Astrocyte of the spinal cord (primary cell): ENCODE data around the gene PHETA1.

Source experiments
- DNase-seq: peaks from one replicate; pipeline ENCODE4 v3.0.0; 2011; ENCODE audit warnings: low read depth, low spot score
- H3K4me3 ChIP-seq: 2 replicates; pipeline ENCODE4 v1.5.1; 2011; ENCODE audit warnings: low read depth, mild to moderate bottlenecking, low read length, moderate library complexity
- CTCF ChIP-seq: IDR thresholded peaks from 2 replicates; pipeline ENCODE4 v1.5.1; 2012; ENCODE audit warnings: low read depth, mild to moderate bottlenecking, low read length, inconsistent platforms
- in situ Hi-C: cut with HindIII; loops from 2 replicates; pipeline ENCODE4 v1.10.0; 2017; ENCODE audit warnings: low sequenced_read_pairs

PHETA1 gene

DNA sequence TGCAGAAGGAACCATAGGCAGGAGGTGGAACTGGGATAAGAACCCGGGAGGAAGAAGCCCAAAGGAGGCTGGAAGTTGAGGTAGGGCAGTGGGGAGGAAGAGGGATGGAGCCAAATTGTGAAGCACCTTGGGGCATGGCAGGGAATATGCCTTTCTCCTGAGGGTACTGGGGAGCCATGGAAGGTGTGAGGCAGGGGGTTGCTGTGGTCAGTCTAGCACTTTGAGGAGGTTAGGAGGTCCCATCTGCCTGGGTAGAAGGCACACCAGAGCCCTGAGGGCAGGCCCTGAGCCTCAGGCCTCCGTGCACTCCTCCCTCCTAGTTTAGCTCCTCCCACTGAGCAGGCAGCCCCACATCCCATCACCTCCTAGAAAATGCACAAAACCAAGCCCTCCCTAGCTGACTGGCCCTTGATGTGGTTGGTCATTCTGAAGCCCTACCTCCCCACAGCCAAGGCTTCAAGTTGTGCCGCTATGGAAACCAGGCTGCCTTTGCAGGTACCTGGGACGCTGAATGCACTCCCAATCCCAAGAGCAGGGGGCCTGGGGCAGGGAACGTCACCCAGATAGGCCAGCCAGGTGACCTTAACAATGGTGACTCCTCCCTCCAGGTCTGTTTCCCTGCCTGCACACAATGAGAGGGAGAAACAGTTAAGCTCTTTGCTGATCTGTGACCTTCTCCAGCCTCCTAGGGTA lies 15.1 kb downstream of the PHETA1 start:
- in situ Hi-C loops: no loop called here

GRCh38 chr12:111353026-111353425 lies 15.9 kb downstream of the PHETA1 start:
- in situ Hi-C loops: no loop called here
- DNase-seq: no peak
- no peak for TF ChIP-seq CTCF
- H3K4me3 ChIP-seq: no peak overlapping the region

More for the DNA sequence above, 15.1 kb downstream of the PHETA1 start:
- H3K4me3 ChIP-seq: no peak overlapping the region
- DNase-seq: no peak
- TF ChIP-seq CTCF: no peak

DNA sequence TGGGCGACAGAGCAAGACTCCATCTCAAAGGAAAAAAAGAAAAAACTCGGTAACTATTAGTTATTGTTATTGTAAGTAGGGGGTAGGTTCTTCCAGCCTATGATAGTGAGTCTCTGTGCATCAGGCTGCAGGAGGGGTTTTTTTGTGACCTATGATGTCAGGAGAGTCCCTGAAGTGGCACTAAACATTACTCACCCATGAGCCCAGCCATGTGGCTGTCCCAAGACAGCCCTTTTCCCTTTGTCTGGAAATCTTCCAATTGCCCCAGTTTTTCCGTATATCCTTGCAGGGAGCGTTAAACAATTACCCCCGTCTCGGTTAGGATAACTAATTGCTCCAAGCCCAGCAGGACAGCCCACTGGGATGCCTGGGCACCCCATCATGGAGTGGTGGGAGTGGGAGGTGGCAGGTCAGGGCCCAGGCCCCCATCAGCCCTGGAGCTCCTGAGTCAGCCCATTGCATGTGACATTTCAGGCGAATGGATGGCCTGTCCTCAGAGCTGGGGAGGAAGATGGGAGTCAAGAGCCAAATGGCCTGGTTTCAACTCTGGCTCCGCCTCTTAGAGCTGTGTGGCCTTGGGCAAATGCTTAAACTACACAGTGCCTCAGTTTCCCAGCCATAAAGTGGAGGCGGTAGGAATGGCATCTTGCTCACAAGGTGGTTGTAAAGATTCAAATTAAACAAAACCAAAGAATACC lies 16.4 kb downstream of the PHETA1 start:
- H3K4me3 ChIP-seq: no peak overlapping the region
- no peak for TF ChIP-seq CTCF
- in situ Hi-C loops: no loop called here
- no peak for DNase-seq

DNA sequence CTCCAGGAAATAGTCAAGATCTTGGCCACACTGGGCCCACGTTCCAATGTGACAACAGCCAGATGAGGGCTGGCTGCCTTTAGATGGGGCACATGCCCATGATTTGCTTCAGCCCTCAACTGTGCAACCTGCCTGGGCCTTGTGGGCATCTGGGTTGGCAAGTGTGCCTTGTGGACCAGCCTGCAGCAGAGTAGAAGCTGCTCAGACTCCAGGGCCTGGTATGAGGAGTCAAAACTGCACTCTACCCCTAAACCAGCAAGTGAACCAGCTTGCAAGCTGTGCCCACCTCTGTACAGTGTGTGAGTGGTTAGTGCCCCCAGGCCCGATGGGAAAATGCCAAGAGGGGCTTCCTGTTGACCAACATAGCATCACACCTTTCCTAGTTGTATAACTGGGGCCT lies 17.9 kb downstream of the PHETA1 start:
- in situ Hi-C loops: no loop called here
- no peak for DNase-seq
- no peak for TF ChIP-seq CTCF
- no peak overlapping the region for H3K4me3 ChIP-seq

DNA sequence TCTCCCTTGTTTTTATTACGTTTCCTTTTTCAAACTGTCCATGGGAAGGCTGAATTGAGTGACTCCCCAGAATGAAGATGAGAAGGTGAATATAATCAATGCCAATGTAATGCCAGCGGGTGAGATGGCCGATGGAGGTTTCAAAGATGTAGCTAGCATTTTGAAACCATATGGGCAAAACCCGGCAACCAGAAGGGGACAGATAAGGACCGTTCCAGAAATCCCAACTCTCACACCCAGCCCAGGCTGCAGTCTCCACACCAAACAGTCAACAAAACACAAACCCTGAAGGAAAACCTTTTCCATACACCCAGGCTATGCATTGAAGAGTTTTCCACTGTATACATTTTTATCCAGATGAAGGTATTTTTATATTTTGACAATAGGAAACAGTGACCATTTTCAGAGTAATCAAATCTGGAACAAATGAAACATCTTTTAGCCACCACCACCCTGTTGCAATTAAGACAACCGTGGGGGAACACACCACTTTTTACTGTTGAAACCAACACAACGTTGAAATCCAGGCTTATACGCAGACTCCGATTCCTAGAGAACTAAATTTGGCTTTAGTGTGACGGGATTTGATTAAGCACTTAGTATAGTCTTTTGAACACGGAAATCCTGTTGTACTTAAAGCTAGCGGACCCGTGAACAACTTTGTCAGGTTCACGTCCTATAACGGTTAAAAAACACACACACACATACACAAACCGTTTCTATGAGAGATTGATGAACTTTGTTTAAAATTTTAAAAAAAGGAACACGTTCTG lies 19.0 kb downstream of the PHETA1 start:
- DNase-seq: no peak
- no peak for TF ChIP-seq CTCF
- in situ Hi-C loops: no loop called here
- no peak overlapping the region for H3K4me3 ChIP-seq

GRCh38 chr12:111349101-111349747 lies 19.7 kb downstream of the PHETA1 start:
- no peak for TF ChIP-seq CTCF
- no peak overlapping the region for H3K4me3 ChIP-seq
- DNase-seq: no peak
- in situ Hi-C loops: no loop called here
